ENCODE data around the gene VN1R5.

GRCh38 chr1:247299723-247300381, 44.0 kb downstream of the VN1R5 start:
- TF ChIP-seq CTCF (IDR thresholded peaks at IDR 0.05) = no peak
- no peak for TF ChIP-seq POLR2A (IDR thresholded peaks at IDR 0.05)
